Erythroblast (primary cell): ENCODE measurements around the gene MPHOSPH9.

ENCODE experiments used
- DNase-seq, 2 experiments: peaks; one replicate each; lab custom pipeline; 2025; lab: John Stamatoyannopoulos, UW
- GATA1 ChIP-seq: IDR thresholded peaks from 2 replicates; pipeline ENCODE4 v1.6.1; 2011; ENCODE audit warnings: low read depth, mild to moderate bottlenecking, control low read depth, low read length, moderate library complexity
- POLR2A ChIP-seq: IDR thresholded peaks from 2 replicates; pipeline ENCODE4 v1.6.1; 2011; ENCODE audit warnings: mild to moderate bottlenecking, low read length

MPHOSPH9 gene

DNA sequence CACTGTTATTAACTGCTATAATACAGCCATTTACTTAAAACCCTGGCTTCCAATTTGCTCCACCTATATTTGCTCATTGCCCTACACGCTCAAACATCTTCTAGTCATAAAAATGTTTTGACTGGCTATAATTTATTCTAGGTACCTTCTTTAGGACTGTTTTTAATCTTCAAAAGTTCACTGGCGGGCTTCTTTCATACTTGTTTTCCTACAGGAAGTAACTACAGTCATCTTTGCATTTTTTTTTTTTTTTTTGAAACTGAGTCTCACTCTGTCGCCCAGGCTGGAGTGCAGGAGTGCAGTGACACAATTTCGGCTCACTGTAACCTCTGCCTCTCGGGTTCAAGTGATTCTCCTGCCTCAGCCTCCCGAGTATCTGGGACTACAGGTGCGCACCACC, 32.5 kb downstream of the MPHOSPH9 start:
- TF ChIP-seq GATA1, result no peak
- no peak for TF ChIP-seq POLR2A
- DNase-seq, result no peak

DNA sequence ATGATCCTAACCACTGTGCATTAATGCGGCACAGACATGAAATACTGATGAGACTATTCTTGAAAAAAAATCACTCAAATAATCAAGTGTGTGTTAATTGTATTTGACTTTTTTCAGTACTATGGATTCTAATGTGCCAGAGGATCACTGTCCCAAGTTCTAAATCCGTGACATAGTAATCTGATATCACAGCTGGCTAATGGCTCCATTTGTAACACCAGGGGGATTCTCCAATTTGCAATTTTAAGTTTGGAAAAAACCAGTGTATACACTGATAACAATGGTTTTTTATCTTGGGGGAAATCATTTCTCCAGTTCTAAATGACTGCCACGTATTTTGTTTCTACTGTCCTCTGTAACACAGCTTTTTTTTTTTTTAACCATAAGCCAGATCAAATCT, 33.0 kb downstream of the MPHOSPH9 start:
- TF ChIP-seq POLR2A, result no peak
- TF ChIP-seq GATA1, result no peak
- DNase-seq, result no peak

DNA sequence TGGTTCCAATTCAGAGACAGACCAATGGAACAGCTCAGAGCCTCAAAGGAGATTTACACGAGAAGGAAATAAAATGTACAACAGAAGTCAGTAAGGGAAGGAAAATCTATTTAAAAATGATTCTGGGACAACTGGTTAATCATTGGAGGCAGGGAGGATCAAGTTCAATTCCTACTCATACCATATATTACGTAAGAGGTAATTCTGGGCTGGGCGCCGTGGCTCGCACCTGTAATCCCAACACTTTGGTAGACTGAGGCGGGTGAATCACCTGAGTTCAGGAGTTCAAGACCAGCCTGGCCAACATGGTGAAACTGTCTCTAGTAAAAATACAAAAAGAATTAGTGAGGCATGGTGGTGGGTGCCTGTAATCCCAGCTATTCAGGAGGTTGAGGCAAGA, 45.3 kb downstream of the MPHOSPH9 start:
- DNase-seq, result no peak
- no peak for TF ChIP-seq POLR2A
- no peak for TF ChIP-seq GATA1

DNA sequence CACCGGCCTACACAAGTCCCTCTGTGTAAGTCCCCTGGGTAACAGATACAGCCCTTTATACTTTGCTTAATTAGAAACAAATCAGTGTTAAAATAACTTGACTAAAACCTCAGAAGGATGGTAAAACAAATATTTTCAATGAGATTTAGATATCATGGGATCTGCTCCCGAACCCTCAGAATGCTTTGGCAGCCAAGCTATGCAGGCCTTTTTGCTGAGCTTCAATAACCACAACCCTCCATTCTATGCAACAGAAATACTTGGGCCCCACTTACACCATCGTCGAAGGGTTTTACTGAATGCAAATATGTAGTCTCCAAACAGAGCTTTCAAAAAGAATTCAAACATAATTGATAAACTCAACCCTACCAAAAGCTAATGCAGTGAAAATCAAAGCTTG, 52.8 kb downstream of the MPHOSPH9 start:
- no peak for DNase-seq
- TF ChIP-seq POLR2A, result no peak
- no peak for TF ChIP-seq GATA1

DNA sequence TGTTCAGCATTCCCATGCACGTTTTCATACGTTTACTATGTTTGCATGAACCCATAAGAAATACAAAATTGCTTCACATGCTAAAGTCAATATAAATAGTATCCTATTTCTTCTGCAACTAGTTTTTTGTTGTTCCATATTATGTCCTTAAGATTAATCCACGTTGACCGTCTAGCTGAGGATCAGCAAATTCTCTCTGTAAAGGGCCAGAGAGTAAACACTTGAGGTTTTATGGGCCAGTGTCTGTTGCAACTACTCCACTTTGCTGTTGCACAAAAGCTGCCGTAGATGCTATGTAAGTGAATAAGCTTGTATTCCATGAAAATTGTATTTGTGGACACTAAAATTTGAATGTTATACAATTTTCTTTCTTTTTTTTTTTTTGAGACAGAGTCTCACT, 61.0 kb downstream of the MPHOSPH9 start:
- DNase-seq, result no peak
- no peak for TF ChIP-seq POLR2A

DNA sequence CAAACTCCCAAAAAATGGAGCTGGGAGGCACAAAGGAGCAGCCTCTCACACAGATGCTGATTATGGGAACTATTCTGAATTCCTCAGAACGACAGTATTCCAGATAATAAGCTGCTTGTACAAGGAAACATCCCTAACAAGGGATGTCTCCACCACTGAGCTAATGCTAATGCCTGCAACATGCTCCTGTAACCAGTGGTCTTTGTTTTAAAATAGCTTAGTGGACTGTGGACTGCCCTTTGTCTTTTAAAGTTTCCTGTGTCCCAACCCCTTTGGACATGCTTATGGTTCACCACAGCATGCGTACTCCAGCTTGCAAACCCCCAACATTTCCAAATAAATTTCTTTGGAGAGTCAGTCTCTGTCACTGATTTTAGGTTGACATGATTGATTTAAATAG, 65.6 kb downstream of the MPHOSPH9 start:
- TF ChIP-seq GATA1 (no peak), POLR2A (no peak)
- no peak for DNase-seq

DNA sequence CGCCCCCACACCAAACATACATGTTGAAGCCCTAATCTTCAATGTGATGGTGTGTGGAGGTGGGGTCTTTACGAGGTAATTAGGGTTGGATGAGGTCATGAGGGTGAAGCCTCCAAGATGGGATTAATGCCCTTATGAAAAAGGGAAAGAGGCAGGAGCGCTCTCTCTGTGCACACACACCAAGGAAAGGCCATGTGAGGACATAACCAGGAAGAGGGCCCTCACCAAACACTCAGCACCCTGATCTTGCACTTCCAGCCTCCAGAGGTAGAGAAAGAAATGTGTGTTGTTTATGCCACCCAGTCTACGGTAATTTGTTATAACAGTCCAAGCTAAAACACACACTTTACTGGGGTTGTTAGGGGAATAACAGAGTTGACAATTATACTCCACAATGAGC, 67.4 kb downstream of the MPHOSPH9 start:
- DNase-seq, result no peak
- TF ChIP-seq POLR2A, result no peak

DNA sequence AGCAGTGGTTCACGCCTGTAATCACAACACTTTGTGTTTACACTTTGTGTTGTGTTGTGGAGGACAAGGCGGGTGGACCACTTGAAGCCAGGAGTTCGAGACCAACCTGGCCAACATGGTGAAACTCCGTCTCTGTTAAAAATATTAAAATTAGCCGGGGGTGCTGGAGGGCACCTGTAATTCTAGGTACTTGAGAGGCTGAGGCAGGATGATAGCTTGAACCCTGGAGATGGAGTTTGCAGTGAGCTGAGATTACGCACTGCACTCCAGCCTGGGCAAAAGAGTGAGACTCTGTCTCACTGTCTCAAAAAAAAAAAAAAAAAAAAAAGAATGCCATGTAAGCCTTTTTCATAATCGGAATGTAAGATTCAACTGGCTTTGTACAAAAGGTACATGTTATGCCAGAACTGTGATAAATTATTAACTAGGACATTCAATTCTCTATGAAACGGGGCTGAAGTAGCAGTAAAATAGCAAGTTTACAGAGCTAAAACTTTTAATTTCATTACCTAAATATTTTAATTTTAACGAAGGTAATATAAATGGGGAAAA, 68.2 kb downstream of the MPHOSPH9 start:
- TF ChIP-seq GATA1, result no peak
- no peak for TF ChIP-seq POLR2A
- no peak for DNase-seq

DNA sequence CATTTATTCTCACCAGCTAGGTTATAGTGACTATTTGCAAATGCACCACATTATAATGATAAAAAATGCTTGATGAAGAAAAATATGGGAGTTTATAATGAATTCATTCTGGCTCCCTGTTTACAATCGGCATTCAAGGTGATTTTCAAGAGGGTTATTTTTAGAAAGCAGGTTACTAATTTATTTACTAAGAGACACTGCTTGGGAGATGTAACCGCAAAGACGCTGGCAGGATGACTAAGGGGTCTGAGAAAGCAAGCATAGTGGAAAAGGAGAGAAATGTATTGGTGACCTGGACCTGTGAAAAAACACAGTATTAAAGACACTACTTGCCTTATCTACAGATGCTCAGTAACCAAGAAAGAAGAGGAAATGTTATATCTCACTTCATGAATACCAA, 68.7 kb downstream of the MPHOSPH9 start:
- TF ChIP-seq POLR2A, result no peak
- TF ChIP-seq GATA1, result no peak

DNA sequence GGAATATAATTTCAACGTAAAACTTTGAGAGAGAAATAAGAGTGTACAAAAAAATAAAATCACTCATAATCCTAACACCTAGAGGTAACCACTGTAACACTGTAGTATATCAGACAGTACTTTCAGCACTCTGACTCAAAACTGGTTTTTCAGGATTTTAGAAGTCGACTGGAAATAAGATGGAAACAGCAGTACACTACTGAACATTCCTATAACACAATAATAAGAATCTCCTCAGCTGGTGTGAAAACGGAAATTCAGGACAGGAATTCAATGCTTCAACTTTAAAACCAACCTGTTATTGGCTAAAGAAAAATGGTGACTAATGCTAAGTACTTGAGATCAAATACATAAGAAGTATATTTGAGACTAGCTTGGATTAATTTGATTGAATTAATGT, 69.7 kb downstream of the MPHOSPH9 start:
- DNase-seq, result no peak
- TF ChIP-seq POLR2A (no peak), GATA1 (no peak)

More for the DNA sequence above, 68.7 kb downstream of the MPHOSPH9 start:
- DNase-seq, result no peak

DNA sequence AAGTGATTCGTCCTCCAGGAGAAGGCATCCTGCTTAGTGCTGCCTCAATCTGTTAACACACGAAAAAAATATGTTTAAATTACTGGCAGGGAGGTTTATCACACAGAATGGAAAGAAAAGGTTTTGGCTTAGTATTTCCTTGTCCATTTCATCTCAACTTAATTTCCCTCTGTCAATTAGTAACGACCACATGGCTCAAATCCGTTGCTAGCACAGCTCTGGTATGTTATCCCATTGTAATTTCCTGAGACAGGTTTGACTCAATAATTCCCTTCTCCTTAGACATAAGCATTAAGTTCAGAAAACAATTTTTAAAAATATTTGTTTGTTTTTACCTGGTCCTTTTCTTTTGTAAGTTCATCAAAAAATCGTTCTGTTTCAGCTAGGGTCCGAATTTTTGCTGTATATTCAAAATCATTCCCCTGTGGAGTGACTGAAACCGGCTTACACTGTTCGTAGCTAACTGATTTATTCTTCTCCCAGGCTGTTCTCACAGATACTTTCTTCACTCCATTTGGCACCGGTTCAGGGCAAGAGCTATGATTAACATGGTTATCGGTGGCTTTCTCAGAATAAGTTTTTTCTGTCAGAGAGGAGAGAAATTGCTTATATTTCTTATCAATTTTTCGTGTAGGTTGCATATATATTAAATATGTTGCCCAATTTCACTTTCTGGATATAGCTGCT, 72.0 kb downstream of the MPHOSPH9 start:
- TF ChIP-seq GATA1, result no peak
- no peak for TF ChIP-seq POLR2A
- DNase-seq, result no peak

DNA sequence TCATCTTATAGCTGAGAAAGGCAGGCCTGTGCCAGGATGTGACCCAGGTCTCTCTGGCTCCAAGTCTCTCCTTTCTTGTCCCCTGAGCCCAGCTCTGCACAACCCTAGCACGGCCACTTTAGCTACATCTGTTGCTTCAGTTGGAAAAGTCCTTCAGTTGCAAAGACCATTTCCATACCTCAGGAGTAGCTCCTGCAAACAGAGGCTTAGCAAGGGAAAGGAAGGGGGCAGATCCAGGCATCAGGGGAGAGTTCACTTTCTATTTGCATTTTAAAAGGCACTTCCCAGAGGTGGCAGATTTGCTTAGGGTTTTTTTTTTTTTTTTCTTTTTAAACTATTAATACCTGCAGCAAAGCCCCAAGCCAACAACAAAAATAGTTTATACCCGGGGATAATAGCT, 79.0 kb downstream of the MPHOSPH9 start:
- TF ChIP-seq POLR2A (no peak), GATA1 (no peak)
- DNase-seq, result no peak

DNA sequence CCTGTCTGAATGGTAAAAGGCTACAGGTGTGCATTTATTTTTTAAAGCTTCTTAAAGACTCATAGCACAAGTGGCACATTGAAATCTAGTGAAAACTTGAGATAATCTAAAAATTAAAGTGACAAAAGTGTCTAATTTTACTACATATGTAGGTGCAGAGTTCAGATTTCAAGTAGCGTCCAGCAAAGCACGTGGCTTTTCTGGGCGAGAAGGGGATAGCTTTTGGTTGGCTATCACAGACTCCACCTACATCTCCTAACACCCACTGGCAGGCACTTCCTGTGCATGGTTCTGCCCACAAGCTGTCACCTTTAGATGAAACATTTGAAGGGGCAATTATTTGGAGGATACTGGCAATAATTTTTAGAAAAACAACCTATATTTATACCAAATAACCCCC, 80.1 kb downstream of the MPHOSPH9 start:
- DNase-seq, result no peak
- TF ChIP-seq POLR2A, result no peak
- no peak for TF ChIP-seq GATA1

DNA sequence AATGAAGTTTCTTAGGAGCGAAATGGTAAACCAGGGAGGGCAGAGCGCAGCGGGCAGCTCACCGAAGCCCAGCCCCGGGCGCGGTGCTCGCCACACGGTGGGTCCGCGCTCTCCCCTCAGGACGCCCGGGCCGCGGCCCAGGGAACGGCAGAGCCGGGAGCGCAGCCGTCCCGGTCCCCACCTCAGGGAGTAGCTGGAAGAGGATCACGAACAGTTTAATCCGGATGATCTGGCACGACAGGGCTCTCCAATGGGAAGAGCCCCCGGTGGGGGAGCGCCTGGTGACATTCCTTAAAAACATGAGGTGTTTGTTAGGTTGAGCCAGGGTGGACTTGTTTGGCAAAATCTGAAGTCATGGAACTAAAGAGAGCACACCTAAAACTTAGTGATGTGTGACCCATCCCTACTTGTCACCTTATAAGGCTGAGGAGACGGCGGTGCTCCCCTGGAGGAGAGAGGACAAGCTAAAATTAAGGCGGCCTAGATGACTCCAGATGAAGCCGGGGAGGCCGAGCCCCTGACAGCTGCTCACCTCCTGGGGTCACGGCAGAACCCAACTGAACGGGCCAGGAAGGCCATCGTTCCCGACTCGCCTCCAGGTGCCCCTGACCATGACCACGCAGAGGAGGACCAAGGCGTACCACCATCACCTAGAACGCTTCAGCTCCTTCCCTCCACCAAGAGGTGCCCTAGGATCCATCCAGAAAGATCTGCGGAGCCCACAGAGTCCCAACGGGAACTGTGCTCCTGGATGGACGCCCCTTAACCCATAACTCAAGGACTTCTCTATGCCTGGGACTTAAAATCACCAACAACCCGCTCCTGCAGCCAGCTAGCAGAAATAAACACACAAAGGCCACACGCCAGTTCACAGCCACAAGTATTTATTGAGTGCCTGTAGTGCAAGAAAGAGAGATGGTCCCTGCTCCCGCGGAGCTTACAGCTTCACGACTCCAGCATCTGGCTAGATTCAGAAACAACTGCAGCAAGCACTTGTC, 81.2 kb downstream of the MPHOSPH9 start:
- DNase-seq, result peak in 1 of 2 experiments; percentile 22
- TF ChIP-seq GATA1 (no peak), POLR2A (no peak)
